Fibroblast of mammary gland (primary cell): ENCODE measurements around the gene CCL22.

Experiments
- DNase-seq: peaks from one replicate; pipeline ENCODE4 v3.0.0-alpha.2; 2010; ENCODE audit warnings: low read depth
- H3K4me3 ChIP-seq: 2 replicates; pipeline ENCODE4 v1.5.1; 2011; ENCODE audit warnings: low read depth, mild to moderate bottlenecking, low read length, moderate library complexity; ENCODE audit not compliant: control insufficient read depth
- TF ChIP-seq, protein P1 (sequence below): conservative IDR thresholded peaks from 2 replicates; pipeline ENCODE4 v1.5.1; 2011; ENCODE audit warnings: low read depth, low read length, inconsistent platforms; ENCODE audit not compliant: control insufficient read depth, insufficient read depth

CCL22 gene

DNA sequence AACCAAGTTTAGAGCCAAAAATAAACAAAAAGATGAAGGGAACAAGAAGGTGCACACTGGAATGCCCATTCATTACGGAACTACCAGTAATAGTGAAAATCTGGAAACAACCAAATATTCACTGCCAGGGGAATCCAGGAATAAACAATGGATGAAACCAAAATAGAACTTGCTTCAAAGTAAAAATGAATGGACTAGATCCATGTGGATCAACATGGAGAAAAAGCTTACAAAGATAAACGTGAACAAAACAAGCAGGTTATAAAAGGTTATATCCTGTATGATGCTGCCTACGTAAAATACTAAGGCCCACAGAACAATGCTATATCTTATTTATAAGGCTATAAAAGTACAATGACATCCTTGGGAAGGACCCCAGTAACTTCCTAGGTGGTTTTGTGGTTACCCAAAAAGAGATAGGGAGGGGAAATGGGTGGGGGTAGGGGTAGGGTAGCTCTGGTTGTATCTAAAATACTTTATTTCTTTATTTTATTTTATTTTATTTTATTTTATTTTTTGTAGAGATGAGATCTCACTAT, 12.8 kb upstream of the CCL22 start:
- TF ChIP-seq, protein P1, sequence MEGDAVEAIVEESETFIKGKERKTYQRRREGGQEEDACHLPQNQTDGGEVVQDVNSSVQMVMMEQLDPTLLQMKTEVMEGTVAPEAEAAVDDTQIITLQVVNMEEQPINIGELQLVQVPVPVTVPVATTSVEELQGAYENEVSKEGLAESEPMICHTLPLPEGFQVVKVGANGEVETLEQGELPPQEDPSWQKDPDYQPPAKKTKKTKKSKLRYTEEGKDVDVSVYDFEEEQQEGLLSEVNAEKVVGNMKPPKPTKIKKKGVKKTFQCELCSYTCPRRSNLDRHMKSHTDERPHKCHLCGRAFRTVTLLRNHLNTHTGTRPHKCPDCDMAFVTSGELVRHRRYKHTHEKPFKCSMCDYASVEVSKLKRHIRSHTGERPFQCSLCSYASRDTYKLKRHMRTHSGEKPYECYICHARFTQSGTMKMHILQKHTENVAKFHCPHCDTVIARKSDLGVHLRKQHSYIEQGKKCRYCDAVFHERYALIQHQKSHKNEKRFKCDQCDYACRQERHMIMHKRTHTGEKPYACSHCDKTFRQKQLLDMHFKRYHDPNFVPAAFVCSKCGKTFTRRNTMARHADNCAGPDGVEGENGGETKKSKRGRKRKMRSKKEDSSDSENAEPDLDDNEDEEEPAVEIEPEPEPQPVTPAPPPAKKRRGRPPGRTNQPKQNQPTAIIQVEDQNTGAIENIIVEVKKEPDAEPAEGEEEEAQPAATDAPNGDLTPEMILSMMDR: no peak

DNA sequence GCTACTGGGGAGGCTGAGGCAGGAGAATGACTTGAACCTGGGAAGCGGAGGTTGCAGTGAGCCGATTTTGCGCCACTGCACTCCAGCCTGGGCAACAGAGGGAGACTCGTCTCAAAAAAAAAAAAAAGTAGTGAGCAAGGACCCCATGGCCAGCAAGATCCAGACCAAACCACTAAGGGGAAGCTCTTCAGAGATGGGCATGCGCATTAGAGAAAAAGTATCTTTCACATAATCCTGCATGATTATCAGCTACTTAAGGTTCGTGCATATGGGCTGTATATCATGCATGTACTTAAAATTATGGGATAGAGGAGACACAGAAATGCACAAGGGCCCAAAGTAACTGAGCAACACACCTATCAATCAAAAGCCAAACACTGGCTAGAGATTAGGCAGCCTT, 10.7 kb upstream of the CCL22 start:
- no peak for DNase-seq
- no peak overlapping the region for H3K4me3 ChIP-seq
- TF ChIP-seq, protein P1: no peak

More for the DNA sequence above, 12.8 kb upstream of the CCL22 start:
- H3K4me3 ChIP-seq: no peak overlapping the region
- DNase-seq: no peak

DNA sequence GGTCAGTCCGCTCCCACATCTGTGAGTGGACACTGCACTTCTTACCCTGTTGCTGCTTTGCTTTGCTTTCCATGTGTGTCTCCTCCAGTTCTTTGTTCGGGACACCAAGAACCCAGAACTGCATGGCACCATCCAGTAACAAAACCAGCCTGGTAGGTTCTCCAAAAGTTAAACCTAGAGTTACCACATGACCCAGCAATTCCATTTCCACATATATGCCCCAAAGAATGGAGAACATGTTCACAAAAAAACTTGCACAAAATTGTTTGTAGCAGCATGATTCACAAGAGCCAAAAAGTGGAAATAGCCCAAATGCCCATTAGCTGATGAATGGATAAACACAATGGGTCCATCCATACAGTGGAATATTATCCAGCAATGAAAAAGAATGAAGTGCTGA, 10.3 kb upstream of the CCL22 start:
- no peak overlapping the region for H3K4me3 ChIP-seq
- DNase-seq: no peak
- TF ChIP-seq, protein P1: no peak

- TF ChIP-seq, protein P1: no peak
- no peak for DNase-seq
Observed at GRCh38 chr16:57349212-57350031, 9.2 kb upstream of the CCL22 start.

GRCh38 chr16:57352636-57353047, 5.9 kb upstream of the CCL22 start:
- TF ChIP-seq, protein P1: no peak
- H3K4me3 ChIP-seq: no peak overlapping the region
- DNase-seq: no peak

More at GRCh38 chr16:57349212-57350031, 9.2 kb upstream of the CCL22 start:
- no peak overlapping the region for H3K4me3 ChIP-seq

DNA sequence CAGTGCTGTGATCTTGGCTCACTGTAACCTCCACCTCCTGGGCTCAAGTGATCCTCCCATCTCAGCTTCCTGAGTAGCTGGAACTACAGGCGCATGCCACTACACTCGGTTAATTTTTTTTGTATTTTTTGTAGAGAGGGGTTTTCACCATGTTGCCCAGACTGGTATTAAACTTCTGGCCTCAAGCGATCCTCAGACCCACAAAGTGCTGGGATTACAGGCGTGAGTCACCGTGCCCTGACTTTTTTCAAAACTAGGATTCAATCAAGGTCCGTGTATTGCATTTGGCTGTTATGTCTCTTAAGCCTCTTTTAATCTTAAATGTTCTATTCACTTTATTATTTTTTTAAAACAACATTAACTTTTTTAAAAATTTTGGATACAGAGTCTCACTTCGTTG, 4.3 kb upstream of the CCL22 start:
- H3K4me3 ChIP-seq: no peak overlapping the region
- no peak for DNase-seq
- TF ChIP-seq, protein P1: no peak

GRCh38 chr16:57355898-57356414, 2.6 kb upstream of the CCL22 start:
- H3K4me3 ChIP-seq: no peak overlapping the region
- no peak for DNase-seq
- TF ChIP-seq, protein P1: no peak
